MCF 10A (cell line): ENCODE results near the gene BLOC1S1. TPM values are rescaled to one million over a fixed set of nuclear protein-coding genes. Genes with fewer than 3 reads are reported as not detected.
A peak's percentile ranks its signal among the peaks of the same experiment; 100 is the strongest.

ENCODE experiments used
- BruUV-seq: library from RNA; stranded (reverse); fragments of 400-500 nt; replicated peaks from 2 replicates; lab custom pipeline; 2021; lab: Mats Ljungman, UMichigan
- CTCF ChIA-PET: fragments of 300-600 bp; sonication (Branson Sonifier 250); formaldehyde crosslinking; extraction: SDS; loops from one replicate; lab custom pipeline; 2021; ENCODE audit warnings: antibody characterized with exemption, inconsistent platforms; lab: Yijun Ruan, JAX
- POLR2A ChIA-PET: fragments of 300-600, 350-650 bp; sonication (Branson Sonifier 250); formaldehyde crosslinking; extraction: SDS; loops from one replicate; lab custom pipeline; 2020; ENCODE audit warnings: antibody characterized with exemption, inconsistent platforms; lab: Yijun Ruan, JAX
- DNase-seq: peaks from one replicate; pipeline ENCODE4 v3.0.0-alpha.2; 2018; ENCODE audit not compliant: unreplicated experiment
- H3K27ac Mint-ChIP-seq: one replicate; pipeline ENCODE4 v1.8.0; 2022; ENCODE audit warnings: mild to moderate bottlenecking, low read depth, mixed read lengths; ENCODE audit not compliant: unreplicated experiment
- H3K27me3 Mint-ChIP-seq: one replicate; pipeline ENCODE4 v1.8.0; 2022; ENCODE audit warnings: mixed read lengths; ENCODE audit not compliant: insufficient read depth, unreplicated experiment
- H3K36me3 Mint-ChIP-seq: one replicate; pipeline ENCODE4 v1.8.0; 2022; ENCODE audit warnings: mild to moderate bottlenecking, moderate library complexity, mixed read lengths; ENCODE audit not compliant: insufficient read depth, unreplicated experiment
- H3K4me1 Mint-ChIP-seq: one replicate; pipeline ENCODE4 v1.8.0; 2022; ENCODE audit warnings: mixed read lengths; ENCODE audit not compliant: insufficient read depth, unreplicated experiment
- H3K4me3 Mint-ChIP-seq: one replicate; pipeline ENCODE4 v1.8.0; 2022; ENCODE audit warnings: mild to moderate bottlenecking, moderate library complexity, mixed read lengths; ENCODE audit not compliant: unreplicated experiment
- H3K9me3 Mint-ChIP-seq: one replicate; pipeline ENCODE4 v1.8.0; 2022; ENCODE audit warnings: mixed read lengths; ENCODE audit not compliant: unreplicated experiment
- intact Hi-C: fragments of 100-400 bp; cut with micrococcal nuclease; formaldehyde crosslinking; loops from 2 replicates; pipeline ENCODE4 v1.14.1; 2022
- total RNA-seq: library from RNA; stranded (reverse); gene quantifications from 2 replicates; pipeline ENCODE4 v1.2.3, GENCODE V29; 2022
- TF ChIP-seq, protein P1 (sequence below): fragments of 200-600 bp; IDR thresholded peaks from one replicate; pipeline ENCODE4 v1.8.0; 2022; ENCODE audit warnings: antibody characterized with exemption, mild to moderate bottlenecking; ENCODE audit not compliant: unreplicated experiment

Gene BLOC1S1
- total RNA-seq, 1 experiment from 2014 or later = 75.8 TPM

DNA sequence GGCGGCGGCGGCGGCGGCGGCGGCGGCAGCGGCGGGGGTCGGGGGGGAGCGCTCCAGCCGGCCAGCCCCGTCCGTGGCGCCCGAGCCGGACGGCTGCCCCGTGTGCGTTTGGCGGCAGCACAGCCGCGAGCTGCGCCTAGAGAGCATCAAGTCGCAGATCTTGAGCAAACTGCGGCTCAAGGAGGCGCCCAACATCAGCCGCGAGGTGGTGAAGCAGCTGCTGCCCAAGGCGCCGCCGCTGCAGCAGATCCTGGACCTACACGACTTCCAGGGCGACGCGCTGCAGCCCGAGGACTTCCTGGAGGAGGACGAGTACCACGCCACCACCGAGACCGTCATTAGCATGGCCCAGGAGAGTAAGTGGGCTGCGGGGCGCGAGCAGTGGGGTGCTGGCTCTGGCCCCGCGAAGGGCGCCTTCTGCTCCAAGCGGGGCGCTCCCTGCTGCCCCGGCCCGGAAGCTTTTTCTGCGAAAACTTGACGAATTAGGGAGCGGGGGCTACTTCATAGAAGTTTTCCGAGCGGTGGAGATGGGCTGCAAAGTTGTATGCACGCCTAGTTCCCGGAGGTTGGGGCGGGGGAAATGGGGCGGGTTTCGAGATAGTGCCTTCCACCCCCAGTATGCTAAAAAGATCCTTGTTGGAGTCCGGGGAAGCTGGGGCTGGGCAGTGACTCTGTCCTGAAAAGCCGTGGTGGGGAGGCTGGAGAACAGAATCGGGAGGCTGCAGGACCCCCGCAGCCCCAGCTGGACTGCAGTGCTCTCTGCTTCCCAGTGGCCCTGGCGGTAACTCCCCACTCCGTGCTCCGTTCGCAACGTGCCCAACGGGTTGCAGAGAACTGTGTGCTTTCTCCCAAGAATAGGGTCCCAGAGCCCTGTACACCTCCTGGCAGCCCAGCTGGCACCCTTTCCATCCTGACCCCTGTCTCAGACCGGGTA, 27.8 kb downstream of the BLOC1S1 start:
- Mint-ChIP-seq H3K27me3 (peaks cover 17% of the 10 kb centered on the region), H3K36me3 (peaks cover 6% of the 10 kb centered on the region), H3K4me1 (peaks cover 29% of the 10 kb centered on the region), H3K27ac (no peak overlapping the region), H3K9me3 (no peaks in the 10 kb centered on the region), H3K4me3 (peak overlapping the region; percentile 77)
- no TSS peak for BruUV-seq
- ChIA-PET CTCF (interaction anchor here (0.5 to 1.8 kb wide), 9 partner anchors 9 to 287 kb away, joined by 3 to 5 read pairs (median 5); no protein-coding TSS in a partner anchor), POLR2A (interaction anchor here (0.7 to 2.0 kb wide), 11 partner anchors 10 to 244 kb away, joined by 3 to 7 read pairs (median 4); partner anchors contain the start of genes CD63, DNAJC14 and RAB5B)
- intact Hi-C loops = no loop called here
- peak; percentile 63 for DNase-seq
- TF ChIP-seq, protein P1, sequence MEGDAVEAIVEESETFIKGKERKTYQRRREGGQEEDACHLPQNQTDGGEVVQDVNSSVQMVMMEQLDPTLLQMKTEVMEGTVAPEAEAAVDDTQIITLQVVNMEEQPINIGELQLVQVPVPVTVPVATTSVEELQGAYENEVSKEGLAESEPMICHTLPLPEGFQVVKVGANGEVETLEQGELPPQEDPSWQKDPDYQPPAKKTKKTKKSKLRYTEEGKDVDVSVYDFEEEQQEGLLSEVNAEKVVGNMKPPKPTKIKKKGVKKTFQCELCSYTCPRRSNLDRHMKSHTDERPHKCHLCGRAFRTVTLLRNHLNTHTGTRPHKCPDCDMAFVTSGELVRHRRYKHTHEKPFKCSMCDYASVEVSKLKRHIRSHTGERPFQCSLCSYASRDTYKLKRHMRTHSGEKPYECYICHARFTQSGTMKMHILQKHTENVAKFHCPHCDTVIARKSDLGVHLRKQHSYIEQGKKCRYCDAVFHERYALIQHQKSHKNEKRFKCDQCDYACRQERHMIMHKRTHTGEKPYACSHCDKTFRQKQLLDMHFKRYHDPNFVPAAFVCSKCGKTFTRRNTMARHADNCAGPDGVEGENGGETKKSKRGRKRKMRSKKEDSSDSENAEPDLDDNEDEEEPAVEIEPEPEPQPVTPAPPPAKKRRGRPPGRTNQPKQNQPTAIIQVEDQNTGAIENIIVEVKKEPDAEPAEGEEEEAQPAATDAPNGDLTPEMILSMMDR = no peak

DNA sequence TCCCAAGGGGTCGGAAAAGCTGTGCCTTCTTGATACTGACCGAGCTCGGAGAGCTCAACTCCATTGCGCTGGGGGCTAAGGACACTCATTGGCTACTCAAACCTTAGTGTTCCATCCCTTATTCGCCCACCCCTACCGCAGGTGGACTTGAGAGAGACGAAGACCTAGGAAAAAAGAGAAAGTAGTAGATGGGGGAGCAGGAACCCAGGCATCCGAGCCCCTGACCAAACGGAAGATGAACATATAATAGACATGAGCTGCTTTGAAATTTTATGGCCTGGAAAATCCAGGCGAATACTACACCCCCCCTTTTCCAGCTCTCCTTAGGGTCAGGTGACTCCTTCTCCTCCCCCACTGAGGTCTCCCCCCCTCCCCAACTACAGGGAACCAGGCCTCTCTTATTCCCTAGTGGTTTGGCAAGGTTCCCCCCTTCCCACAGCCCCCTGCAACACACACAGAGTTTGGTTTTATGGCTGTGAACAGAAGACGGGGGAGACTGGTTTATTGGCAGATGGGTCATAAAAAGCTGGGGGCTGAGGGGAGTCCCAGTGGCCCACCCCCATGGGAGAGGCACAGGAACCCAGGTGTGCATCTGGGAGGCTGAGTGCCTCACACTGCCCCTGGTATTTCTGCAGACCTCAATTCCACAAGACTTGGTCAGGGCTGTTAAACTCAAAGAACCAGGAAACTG, 28.6 kb downstream of the BLOC1S1 start:
- ChIA-PET POLR2A (interaction anchor here (0.7 to 2.0 kb wide), 5 partner anchors 10 to 186 kb away, joined by 3 to 7 read pairs (median 4); partner anchors contain the start of genes CD63 and DNAJC14), CTCF (interaction anchor here (0.5 to 2.6 kb wide), 8 partner anchors 9 to 788 kb away, joined by 3 to 6 read pairs (median 4); no protein-coding TSS in a partner anchor)
- TF ChIP-seq, protein P1 = no peak
- H3K4me3 Mint-ChIP-seq = peak overlapping the region; percentile 77
- no peak for DNase-seq
- no peaks in the 10 kb centered on the region for H3K9me3 Mint-ChIP-seq
- no peak overlapping the region for H3K27ac Mint-ChIP-seq
- H3K36me3 Mint-ChIP-seq = peaks cover 12% of the 10 kb centered on the region
- BruUV-seq = no TSS peak
- intact Hi-C loops = no loop called here
- H3K27me3 Mint-ChIP-seq = peaks cover 17% of the 10 kb centered on the region
- H3K4me1 Mint-ChIP-seq = peaks cover 23% of the 10 kb centered on the region

DNA sequence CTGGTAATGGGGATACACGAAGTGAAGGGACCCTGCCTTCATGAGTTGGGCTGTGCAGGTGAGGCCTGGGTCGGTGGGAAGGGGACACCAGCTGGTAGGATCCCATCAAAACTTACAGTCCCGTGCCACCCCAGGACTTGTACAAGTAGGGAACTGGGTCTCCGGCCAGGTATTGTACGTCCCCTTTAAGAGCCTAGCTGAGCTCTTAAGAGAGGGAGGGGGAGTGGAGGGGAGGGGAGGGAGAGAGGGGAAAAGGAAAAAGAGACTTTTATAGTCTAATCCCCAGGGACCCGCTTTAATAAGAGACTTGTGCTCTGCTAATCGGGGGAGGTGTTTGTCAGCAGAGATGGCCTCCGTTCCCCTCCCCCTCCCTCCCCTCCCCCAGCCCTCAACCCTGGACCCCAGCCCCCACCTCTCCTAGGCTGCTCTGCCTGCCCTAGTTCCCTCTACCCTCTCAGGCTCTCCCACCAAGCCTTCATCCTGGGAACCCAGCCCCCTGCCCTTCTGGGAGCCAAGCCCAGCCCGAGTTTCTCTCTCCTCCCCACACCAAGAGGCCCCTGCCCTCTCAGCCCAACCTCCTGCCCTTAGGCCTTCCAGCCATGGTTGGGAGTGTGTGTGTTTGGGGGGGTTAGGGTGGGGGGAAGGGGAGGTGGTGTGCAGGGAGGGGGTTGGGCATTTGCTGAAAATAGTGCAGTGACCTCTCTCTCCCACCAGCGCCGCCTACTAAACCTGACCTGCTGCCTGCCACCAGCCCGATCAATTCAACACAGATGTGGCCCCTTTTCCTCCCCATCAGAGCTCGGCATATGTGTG, 29.7 kb downstream of the BLOC1S1 start:
- H3K36me3 Mint-ChIP-seq = peaks cover 22% of the 10 kb centered on the region
- peaks cover 17% of the 10 kb centered on the region for H3K27me3 Mint-ChIP-seq
- peaks cover 23% of the 10 kb centered on the region for H3K4me1 Mint-ChIP-seq
- DNase-seq = no peak
- intact Hi-C loops = no loop called here
- H3K9me3 Mint-ChIP-seq = no peaks in the 10 kb centered on the region
- ChIA-PET POLR2A (interaction anchor here (0.5 to 2.4 kb wide), 3 partner anchors 12 to 1466 kb away, joined by 3 to 10 read pairs (median 5); partner anchors contain the start of gene CBX5), CTCF (interaction anchor here (0.5 to 2.6 kb wide), 7 partner anchors 11 to 585 kb away, joined by 3 to 6 read pairs (median 4); no protein-coding TSS in a partner anchor)
- no peak overlapping the region for H3K4me3 Mint-ChIP-seq
- no TSS peak for BruUV-seq
- H3K27ac Mint-ChIP-seq = no peak overlapping the region
- TF ChIP-seq, protein P1 = no peak
